SK-N-SH (cell line): Measurements from ENCODE around the gene ACAD10. TPM values are rescaled to one million over a fixed set of nuclear protein-coding genes. Genes with fewer than 3 reads are reported as not detected.

Experiments
- CTCF ChIA-PET: fragments of 300-600, 350-600 bp; formaldehyde crosslinking; extraction: SDS; loops from one replicate; lab custom pipeline; 2021; lab: Yijun Ruan, JAX
- POLR2A ChIA-PET: fragments of 350-600 bp; sonication (Branson Sonifier 250); formaldehyde crosslinking; extraction: SDS; loops from one replicate; lab custom pipeline; 2020; ENCODE audit warnings: antibody characterized with exemption, inconsistent platforms; lab: Yijun Ruan, JAX
- DNase-seq: peaks from one replicate; pipeline ENCODE4 v3.0.0; 2012
- H2AFZ ChIP-seq: fragments of 200-600 bp; sonication (generic); 2 replicates; pipeline ENCODE4 v1.8.1; 2016; ENCODE audit warnings: antibody characterized with exemption, mild to moderate bottlenecking, low read depth
- H3F3A ChIP-seq: fragments of 200-600 bp; sonication (generic); replicated peaks from 2 replicates; pipeline ENCODE3; 2016; ENCODE audit warnings: antibody characterized with exemption, mild to moderate bottlenecking; ENCODE audit not compliant: insufficient read depth
- H3K27ac ChIP-seq, 2 experiments: fragments of 200-500 bp in 1 of 2; fragments of 200-600 bp in 1 of 2; sonication (Bioruptor generic) in 1 of 2; sonication (generic), shearing (Covaris generic) in 1 of 2; 2 replicates each; pipeline versions ENCODE4 v1.5.1 to v1.6.1; 2014 to 2016; ENCODE audit warnings: low read depth in 2 of 2, inconsistent platforms in 1 of 2, low read length in 1 of 2, mild to moderate bottlenecking in 1 of 2, mixed read lengths in 1 of 2
- H3K27me3 ChIP-seq: fragments of 200-600 bp; sonication (generic), shearing (Covaris generic); 2 replicates; pipeline ENCODE4 v1.6.1; 2016; ENCODE audit warnings: mixed run types; ENCODE audit not compliant: insufficient read depth
- H3K36me3 ChIP-seq, 2 experiments: fragments of 200-500 bp in 1 of 2; fragments of 200-600 bp in 1 of 2; sonication (Bioruptor generic) in 1 of 2; sonication (generic) in 1 of 2; replicated peaks in 1 of 2; 2 replicates each; pipeline versions ENCODE3 to v1.5.1; 2014 to 2016; ENCODE audit warnings: low read length in 1 of 2, mild to moderate bottlenecking in 1 of 2; ENCODE audit not compliant: insufficient read depth in 2 of 2, control insufficient read depth in 1 of 2
- H3K4me1 ChIP-seq, 2 experiments: fragments of 200-500 bp in 1 of 2; fragments of 200-600 bp in 1 of 2; sonication (Bioruptor generic) in 1 of 2; sonication (generic), shearing (Covaris generic) in 1 of 2; 2 replicates each; pipeline versions ENCODE4 v1.5.1 to v1.6.1; 2014 to 2016; ENCODE audit warnings: low read depth in 1 of 2, low read length in 1 of 2, mixed run types in 1 of 2; ENCODE audit not compliant: insufficient read depth in 2 of 2, control insufficient read depth in 1 of 2
- H3K4me2 ChIP-seq: fragments of 200-600 bp; sonication (generic), shearing (Covaris generic); 2 replicates; pipeline ENCODE4 v1.6.1; 2017; ENCODE audit warnings: mixed run types
- H3K4me3 ChIP-seq, 2 experiments: fragments of 200-500 bp in 1 of 2; fragments of 200-600 bp in 1 of 2; sonication (Bioruptor generic) in 1 of 2; sonication (generic), shearing (Covaris generic) in 1 of 2; 2 replicates each; pipeline versions ENCODE4 v1.5.1 to v1.8.1; 2014 to 2016; ENCODE audit warnings: low read depth in 2 of 2, inconsistent platforms in 1 of 2, low read length in 1 of 2, mild to moderate bottlenecking in 1 of 2, mixed read lengths in 1 of 2, moderate library complexity in 1 of 2
- H3K79me2 ChIP-seq: fragments of 200-600 bp; sonication (generic); 2 replicates; pipeline ENCODE4 v1.8.1; 2017; ENCODE audit warnings: mild to moderate bottlenecking; ENCODE audit not compliant: insufficient read depth
- H3K9ac ChIP-seq: fragments of 200-600 bp; sonication (generic); 2 replicates; pipeline ENCODE4 v1.6.1; 2017; ENCODE audit warnings: mixed run types
- H3K9me2 ChIP-seq: fragments of 200-600 bp; sonication (generic); 2 replicates; pipeline ENCODE4 v1.6.1; 2017; ENCODE audit warnings: mixed run types
- H3K9me3 ChIP-seq: fragments of 200-600 bp; sonication (generic); 2 replicates; pipeline ENCODE4 v1.6.1; 2017; ENCODE audit warnings: mixed run types, mild to moderate bottlenecking, moderate library complexity
- H4K20me1 ChIP-seq: fragments of 200-600 bp; sonication (generic); 2 replicates; pipeline ENCODE4 v1.6.1; 2017; ENCODE audit warnings: mild to moderate bottlenecking, mixed run types; ENCODE audit not compliant: insufficient read depth
- ELF1 ChIP-seq: IDR thresholded peaks from 2 replicates; pipeline ENCODE4 v1.4.0; 2012
- EP300 ChIP-seq, 2 experiments: IDR thresholded peaks; 2 replicates each; pipeline versions ENCODE4 v1.4.0 to v1.6.1; 2012; ENCODE audit warnings: borderline replicate concordance in 1 of 2, low read depth in 1 of 2, low read length in 1 of 2
- GABPA ChIP-seq: IDR thresholded peaks from 2 replicates; pipeline ENCODE4 v1.4.0; 2012; ENCODE audit warnings: low read depth, mild to moderate bottlenecking
- MEF2A ChIP-seq: IDR thresholded peaks from 2 replicates; pipeline ENCODE4 v1.4.0; 2012; ENCODE audit warnings: low read depth, borderline replicate concordance
- MXI1 ChIP-seq: IDR thresholded peaks from 2 replicates; pipeline ENCODE4 v1.6.1; 2012; ENCODE audit warnings: mild to moderate bottlenecking, low read depth, low read length, improper control_type of control experiment
- RAD21 ChIP-seq: IDR thresholded peaks from 2 replicates; pipeline ENCODE4 v1.6.1; 2012; ENCODE audit warnings: mild to moderate bottlenecking, low read length
- RCOR1 ChIP-seq: fragments of 150-350 bp; IDR thresholded peaks from 2 replicates; pipeline ENCODE4 v1.6.1; 2017; ENCODE audit warnings: antibody characterized with exemption, low read length
- SIN3A ChIP-seq: IDR thresholded peaks from 2 replicates; pipeline ENCODE4 v1.6.1; 2012; ENCODE audit warnings: low read depth, mild to moderate bottlenecking, low read length, moderate library complexity, borderline replicate concordance
- SMC3 ChIP-seq: IDR thresholded peaks from 2 replicates; pipeline ENCODE4 v1.6.1; 2012; ENCODE audit warnings: low read depth, low read length, improper control_type of control experiment
- TAF1 ChIP-seq: IDR thresholded peaks from 2 replicates; pipeline ENCODE4 v1.6.1; 2012; ENCODE audit warnings: low read depth, mild to moderate bottlenecking, low read length, moderate library complexity, borderline replicate concordance
- WGBS: methylation state at CpG from one replicate; pipeline ENCODE4 v1.1.6; 2017; ENCODE audit warnings: low lambda C conversion rate; 5-methylcytosine and 5-hydroxymethylcytosine counted together
- polyA plus RNA-seq, 3 experiments: library from polyadenylated mRNA; depleted of rRNA; stranded (reverse); fragments of >200 nt; gene quantifications; 2 replicates each; pipeline ENCODE4 v1.2.3, GENCODE V29; 2012
- TF ChIP-seq, protein P1 (sequence below): IDR thresholded peaks from 2 replicates; pipeline ENCODE4; 2012

Gene ACAD10
- polyA plus RNA-seq, 1 of the 3 experiments (the other 2 are of a cell fraction): 24.6 TPM

DNA sequence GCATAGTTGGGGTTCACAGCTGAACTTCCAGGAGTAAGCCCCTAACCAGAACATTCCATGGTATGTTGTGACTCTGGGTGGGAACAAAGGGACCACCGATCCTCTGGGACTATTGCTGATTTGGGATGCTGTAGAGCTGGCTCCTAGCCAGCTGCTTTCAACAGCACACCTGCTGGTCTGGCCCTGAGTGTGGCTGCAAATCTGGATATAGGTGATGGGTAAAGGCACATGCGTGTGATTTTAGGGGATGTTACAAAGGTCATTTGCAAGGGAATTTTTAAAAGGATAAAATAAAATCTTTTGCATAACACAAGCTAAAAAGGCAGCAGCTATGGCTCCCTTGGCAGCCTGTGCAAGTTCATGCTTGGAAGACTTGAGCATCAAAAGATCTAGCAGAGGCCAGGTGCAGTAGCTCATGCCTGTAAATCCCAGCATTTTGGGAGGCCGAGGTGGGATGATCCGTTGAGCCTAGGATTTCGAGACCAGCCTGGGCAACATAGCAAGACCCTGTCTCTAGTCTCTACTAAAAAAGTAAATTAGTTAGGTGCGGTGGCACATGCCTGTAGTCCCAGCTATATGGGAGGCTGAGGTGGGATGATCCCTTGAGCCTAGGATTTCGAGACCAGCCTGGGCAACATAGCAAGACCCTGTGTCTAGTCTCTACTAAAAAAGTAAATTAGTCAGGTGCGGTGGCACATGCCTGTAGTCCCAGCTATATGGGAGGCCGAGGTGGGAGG, 82.5 kb downstream of the ACAD10 start:
- H3K4me1 ChIP-seq: peaks cover 0 to 11% of the 10 kb centered on the region in 2 experiments; a peak in 1 of 4 replicates
- no peaks in the 10 kb centered on the region for H3K36me3 ChIP-seq
- no peaks in the 10 kb centered on the region for H4K20me1 ChIP-seq
- H3K79me2 ChIP-seq: peaks cover 10% of the 10 kb centered on the region; the same call in 1 of the 2 replicates
- CTCF ChIA-PET: interaction anchor here (1.1 to 2.2 kb wide), 6 partner anchors 15 to 371 kb away, joined by 3 to 12 read pairs (median 5); no protein-coding TSS in a partner anchor
- no peak overlapping the region for H3K27ac ChIP-seq
- no peaks in the 10 kb centered on the region for H3K9me3 ChIP-seq
- no peak overlapping the region for H3K9ac ChIP-seq
- no peak for TF ChIP-seq TAF1
- TF ChIP-seq SMC3: no peak
- TF ChIP-seq, all 33 proteins: peak for 0
- H3K4me2 ChIP-seq: peak overlapping the region; percentile 92; the same call in 1 of the 2 replicates
- WGBS: 94% methylated on average over 8 of the region's 9 CpGs
- no peak overlapping the region for H2AFZ ChIP-seq
- no peaks in the 10 kb centered on the region for H3F3A ChIP-seq
- H3K9me2 ChIP-seq: no peaks in the 10 kb centered on the region
- no peak for DNase-seq
- POLR2A ChIA-PET: no interaction called here
- no peaks in the 10 kb centered on the region for H3K27me3 ChIP-seq
- H3K4me3 ChIP-seq: no peak overlapping the region

DNA sequence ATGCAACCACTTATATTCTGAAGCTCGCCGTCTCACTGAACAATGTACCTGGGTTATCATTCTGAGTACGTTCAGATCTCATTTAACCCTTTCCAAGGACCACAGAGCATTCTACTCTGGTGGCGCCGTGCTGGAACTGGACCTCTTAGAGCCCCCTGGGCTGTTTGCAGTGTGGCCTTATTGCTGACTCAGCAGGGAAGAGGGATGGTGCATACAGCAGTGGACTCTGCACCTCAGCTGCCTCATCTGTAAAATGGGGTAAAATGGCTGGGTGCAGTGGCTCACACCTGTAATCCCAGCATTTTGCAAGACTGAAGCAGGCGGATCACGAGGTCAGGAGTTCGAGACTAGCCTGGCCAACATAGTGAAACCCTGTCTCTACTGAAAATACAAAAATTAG, 83.7 kb downstream of the ACAD10 start:
- Histone ChIP-seq H3K4me1 (peaks cover 0 to 12% of the 10 kb centered on the region in 2 experiments; a peak in 1 of 4 replicates), H3K79me2 (peaks cover 10% of the 10 kb centered on the region; the same call in 1 of the 2 replicates)
- no peak for TF ChIP-seq SIN3A
- no peak for TF ChIP-seq RCOR1
- TF ChIP-seq, all 33 proteins: peak for 0
- CTCF ChIA-PET: interaction anchor here (0.7 to 2.4 kb wide), 4 partner anchors 13 to 43 kb away, joined by 3 to 12 read pairs (median 6); no protein-coding TSS in a partner anchor
- no peak for DNase-seq
- Histone ChIP-seq H3K9me3 (no peaks in the 10 kb centered on the region), H3K4me2 (no peak overlapping the region), H2AFZ (no peak overlapping the region), H4K20me1 (no peaks in the 10 kb centered on the region), H3K27me3 (no peaks in the 10 kb centered on the region), H3K9me2 (no peaks in the 10 kb centered on the region), H3K9ac (no peak overlapping the region), H3K27ac (no peak overlapping the region), H3K36me3 (no peaks in the 10 kb centered on the region), H3K4me3 (no peak overlapping the region), H3F3A (no peaks in the 10 kb centered on the region)
- POLR2A ChIA-PET: interaction anchor here (0.6 kb wide), 1 partner anchor 16 kb away, joined by 3 read pairs; no protein-coding TSS in a partner anchor
- 97% methylated on average over 8 of the region's 8 CpGs for WGBS

DNA sequence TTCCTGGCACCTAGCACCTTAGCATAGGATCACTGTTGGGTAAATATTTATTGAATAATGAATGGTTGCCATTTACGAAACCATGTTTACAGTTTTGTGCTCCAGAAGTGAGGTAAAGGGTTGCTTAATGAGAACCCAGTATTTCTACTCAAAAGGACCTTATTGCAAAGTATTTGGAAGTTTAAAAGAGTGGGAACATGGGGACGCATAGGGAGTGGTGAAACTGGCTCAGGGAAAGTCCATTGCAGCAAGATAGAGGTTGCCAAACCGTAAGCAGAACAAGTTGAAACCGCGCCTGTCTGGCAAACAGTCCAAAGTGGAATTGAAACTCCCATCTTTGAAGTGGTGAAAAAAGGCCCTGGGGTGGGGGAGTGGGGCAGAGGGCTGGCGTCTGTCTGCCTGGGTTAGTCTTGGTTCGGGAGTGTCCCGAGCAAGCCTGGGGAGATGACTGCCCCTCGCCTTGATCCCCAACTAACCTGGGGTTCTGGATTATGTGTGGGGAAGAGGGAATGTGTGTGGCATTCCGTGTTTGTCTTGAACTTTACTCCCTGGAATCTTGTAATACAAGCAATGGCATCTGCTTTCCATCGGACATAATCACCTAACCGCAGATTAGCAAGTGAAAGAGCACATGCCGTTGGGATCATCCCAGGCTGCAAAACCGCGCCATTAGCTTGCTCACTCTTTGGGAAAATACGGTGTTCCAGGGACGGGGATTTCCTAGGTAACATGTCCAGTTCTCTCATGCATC, 88.1 kb downstream of the ACAD10 start:
- POLR2A ChIA-PET: no interaction called here
- H3K9me2 ChIP-seq: no peaks in the 10 kb centered on the region
- H3K4me2 ChIP-seq: no peak overlapping the region
- H4K20me1 ChIP-seq: no peaks in the 10 kb centered on the region
- peaks cover 0 to 4% of the 10 kb centered on the region in 2 experiments for H3K36me3 ChIP-seq
- no peak overlapping the region for H3K4me3 ChIP-seq
- H3K9ac ChIP-seq: no peak overlapping the region
- CTCF ChIA-PET: interaction anchor here (2.6 kb wide), 1 partner anchor 39 kb away, joined by 11 read pairs; no protein-coding TSS in a partner anchor
- peaks cover 6 to 19% of the 10 kb centered on the region in 2 experiments; a peak in 2 of 4 replicates for H3K4me1 ChIP-seq
- TF ChIP-seq ELF1: no peak
- TF ChIP-seq EP300 (IDR thresholded peaks at IDR 0.05; ENCODE audit: borderline replicate concordance in 1 of 2, low read depth in 1 of 2, low read length in 1 of 2): no peak
- no peak for TF ChIP-seq RAD21
- TF ChIP-seq MEF2A: no peak
- TF ChIP-seq GABPA: no peak
- TF ChIP-seq, protein P1, sequence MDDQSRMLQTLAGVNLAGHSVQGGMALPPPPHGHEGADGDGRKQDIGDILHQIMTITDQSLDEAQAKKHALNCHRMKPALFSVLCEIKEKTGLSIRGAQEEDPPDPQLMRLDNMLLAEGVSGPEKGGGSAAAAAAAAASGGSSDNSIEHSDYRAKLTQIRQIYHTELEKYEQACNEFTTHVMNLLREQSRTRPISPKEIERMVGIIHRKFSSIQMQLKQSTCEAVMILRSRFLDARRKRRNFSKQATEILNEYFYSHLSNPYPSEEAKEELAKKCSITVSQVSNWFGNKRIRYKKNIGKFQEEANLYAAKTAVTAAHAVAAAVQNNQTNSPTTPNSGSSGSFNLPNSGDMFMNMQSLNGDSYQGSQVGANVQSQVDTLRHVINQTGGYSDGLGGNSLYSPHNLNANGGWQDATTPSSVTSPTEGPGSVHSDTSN: no peak
- TF ChIP-seq MXI1: no peak
- H3K9me3 ChIP-seq: no peaks in the 10 kb centered on the region
- 80% methylated on average over 17 of the region's 17 CpGs for WGBS
- H3K27ac ChIP-seq: no peak overlapping the region
- no peak overlapping the region for H2AFZ ChIP-seq
- no peaks in the 10 kb centered on the region; the same call in 1 of the 2 replicates for H3K79me2 ChIP-seq
- no peak for DNase-seq
- H3K27me3 ChIP-seq: no peaks in the 10 kb centered on the region
- no peaks in the 10 kb centered on the region for H3F3A ChIP-seq
